MM.1S (cell line): ENCODE measurements around the gene ENPEP.

Experiments
- CTCF ChIP-seq: fragments of 300-600 bp; sonication (generic); IDR thresholded peaks from 2 replicates; pipeline ENCODE4 v1.5.1; 2016; ENCODE audit warnings: antibody characterized with exemption, low read length, mixed read lengths
- EZH2 ChIP-seq: fragments of 300-600 bp; sonication (generic); optimal IDR thresholded peaks from 2 replicates; pipeline ENCODE3; 2017; ENCODE audit warnings: low read depth, mild to moderate bottlenecking, antibody characterized with exemption, low read length, mixed read lengths
- EZH2phosphoT487 ChIP-seq: fragments of 300-600 bp; sonication (generic); IDR thresholded peaks from 2 replicates; pipeline ENCODE4 v1.6.1; 2018; ENCODE audit warnings: antibody characterized with exemption, low read length

- no peak for TF ChIP-seq CTCF
- no peak for TF ChIP-seq EZH2
- no peak for TF ChIP-seq EZH2phosphoT487
Measured at GRCh38 chr4:110527156-110527555, 51.2 kb downstream of the ENPEP start.
